MM.1S (cell line): Measurements from ENCODE around the gene NTPCR.

Source experiments
- DNase-seq: peaks from one replicate; pipeline ENCODE4 v3.0.0-alpha.2; 2015
- H2AFZ ChIP-seq: fragments of 300-600 bp; sonication (generic); 2 replicates; pipeline ENCODE4 v1.6.0; 2016; ENCODE audit warnings: antibody characterized with exemption, low read length
- H3F3A ChIP-seq: fragments of 300-600 bp; sonication (generic); 2 replicates; pipeline ENCODE4 v1.6.1; 2016; ENCODE audit warnings: mild to moderate bottlenecking, antibody characterized with exemption, low read length, moderate library complexity, mixed read lengths; ENCODE audit not compliant: insufficient read depth
- H3K27ac ChIP-seq: fragments of 300-600 bp; sonication (generic); 2 replicates; pipeline ENCODE4 v1.5.1; 2016; ENCODE audit warnings: mild to moderate bottlenecking, low read length
- H3K27me3 ChIP-seq: fragments of 300-600 bp; sonication (generic); replicated peaks from 2 replicates; pipeline ENCODE4 v1.6.0; 2016; ENCODE audit warnings: low read length; ENCODE audit not compliant: insufficient read depth
- H3K36me3 ChIP-seq: fragments of 300-600 bp; sonication (generic); replicated peaks from 2 replicates; pipeline ENCODE4 v1.6.1; 2016; ENCODE audit warnings: mild to moderate bottlenecking, low read length, mixed read lengths; ENCODE audit not compliant: insufficient read depth
- H3K4me1 ChIP-seq: fragments of 300-600 bp; sonication (generic); 2 replicates; pipeline ENCODE4 v1.6.1; 2016; ENCODE audit warnings: low read length, mixed read lengths
- H3K4me2 ChIP-seq: fragments of 300-600 bp; sonication (generic); 2 replicates; pipeline ENCODE4 v1.6.0; 2016; ENCODE audit warnings: low read depth, low read length
- H3K4me3 ChIP-seq: fragments of 300-600 bp; sonication (generic); 2 replicates; pipeline ENCODE4 v1.5.1; 2016; ENCODE audit warnings: low read length, mixed read lengths
- H3K79me2 ChIP-seq: fragments of 300-600 bp; sonication (generic); 2 replicates; pipeline ENCODE4 v1.6.1; 2016; ENCODE audit warnings: mixed run types, low read length, mixed read lengths
- H3K9ac ChIP-seq: fragments of 300-600 bp; sonication (generic); 2 replicates; pipeline ENCODE4 v1.6.1; 2016; ENCODE audit warnings: low read length, mixed read lengths
- H3K9me2 ChIP-seq: fragments of 300-600 bp; sonication (generic); replicated peaks from 2 replicates; pipeline ENCODE4 v1.6.1; 2016; ENCODE audit warnings: mild to moderate bottlenecking, low read length, mixed read lengths; ENCODE audit not compliant: insufficient read depth
- H3K9me3 ChIP-seq: fragments of 300-600 bp; sonication (generic); replicated peaks from 2 replicates; pipeline ENCODE4 v1.6.1; 2016; ENCODE audit warnings: mild to moderate bottlenecking, low read length, mixed read lengths; ENCODE audit not compliant: insufficient read depth
- H4K20me1 ChIP-seq: fragments of 300-600 bp; sonication (generic); 2 replicates; pipeline ENCODE4 v1.6.1; 2016; ENCODE audit warnings: mild to moderate bottlenecking, low read length, moderate library complexity, mixed read lengths; ENCODE audit not compliant: insufficient read depth
- EZH2 ChIP-seq: fragments of 300-600 bp; sonication (generic); optimal IDR thresholded peaks from 2 replicates; pipeline ENCODE3; 2017; ENCODE audit warnings: low read depth, mild to moderate bottlenecking, antibody characterized with exemption, low read length, mixed read lengths
- EZH2phosphoT487 ChIP-seq: fragments of 300-600 bp; sonication (generic); IDR thresholded peaks from 2 replicates; pipeline ENCODE4 v1.6.1; 2018; ENCODE audit warnings: antibody characterized with exemption, low read length
- TF ChIP-seq, protein P1 (sequence below): fragments of 300-600 bp; sonication (generic); IDR thresholded peaks from 2 replicates; pipeline ENCODE4 v1.5.1; 2016; ENCODE audit warnings: antibody characterized with exemption, low read length, mixed read lengths

Gene NTPCR

DNA sequence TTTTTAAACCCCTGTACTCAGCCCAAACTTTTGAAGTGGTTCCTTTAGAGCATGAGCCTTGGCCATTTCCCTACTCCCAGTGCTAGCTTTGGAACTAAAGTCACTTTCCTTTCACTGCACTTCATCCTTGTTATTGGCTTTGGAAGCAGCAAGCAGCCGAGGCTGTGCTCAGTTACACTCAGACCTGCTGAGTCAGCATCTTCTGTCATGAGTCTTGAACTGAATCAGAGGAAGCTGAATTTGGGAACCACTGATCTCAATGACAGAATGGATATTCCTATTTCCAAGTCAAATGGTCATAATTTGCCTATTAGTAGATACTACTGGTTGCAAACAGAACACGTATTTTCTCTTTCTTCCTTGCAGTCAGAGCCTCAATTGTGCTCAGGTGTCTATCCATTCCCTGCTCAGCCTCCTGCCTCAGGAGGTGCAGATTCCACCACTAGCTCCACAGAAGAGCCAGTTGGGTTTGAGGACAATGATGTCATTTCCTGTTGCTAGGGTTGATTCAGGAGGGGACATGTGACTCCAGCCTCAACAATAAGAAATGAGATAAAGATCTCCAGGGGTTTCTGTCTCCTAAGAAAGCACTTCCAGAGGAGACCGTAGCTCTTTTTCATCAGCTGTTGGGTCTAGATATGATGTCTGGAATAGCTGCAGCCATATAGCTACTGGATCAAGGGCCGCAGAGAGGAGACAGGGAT lies 44.9 kb upstream of the NTPCR start:
- Histone ChIP-seq H3K9me3 (no peaks in the 10 kb centered on the region), H3K27me3 (peaks cover 9% of the 10 kb centered on the region; the same call in 1 of the 2 replicates), H3K9me2 (no peaks in the 10 kb centered on the region), H3K79me2 (no peaks in the 10 kb centered on the region), H3K36me3 (no peaks in the 10 kb centered on the region), H4K20me1 (no peaks in the 10 kb centered on the region), H3F3A (peaks cover 9% of the 10 kb centered on the region), H3K4me3 (no peak overlapping the region), H3K4me2 (no peak overlapping the region), H3K4me1 (peaks cover 15% of the 10 kb centered on the region), H3K9ac (no peak overlapping the region), H2AFZ (no peak overlapping the region), H3K27ac (no peak overlapping the region)
- no peak for TF ChIP-seq EZH2
- DNase-seq: no peak

DNA sequence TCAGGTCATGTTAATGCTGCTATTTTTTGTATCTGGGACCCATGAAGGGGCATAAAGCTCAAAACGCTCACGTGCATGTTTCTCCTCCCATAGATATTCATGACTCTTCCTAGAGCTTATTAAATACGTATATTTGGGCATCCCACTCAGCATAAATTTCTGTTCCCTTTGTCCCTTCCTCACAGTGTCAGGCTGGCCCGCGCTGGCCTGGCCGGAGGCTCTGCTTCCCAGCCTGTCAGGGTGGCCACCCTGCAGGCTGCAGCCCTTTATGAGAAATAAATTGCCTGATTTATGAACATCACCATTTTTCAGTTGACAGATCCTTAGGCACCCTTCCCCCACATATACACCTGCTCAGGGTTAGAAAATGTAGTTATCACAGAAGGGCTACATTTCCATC lies 44.0 kb upstream of the NTPCR start:
- no peaks in the 10 kb centered on the region for H3K9me2 ChIP-seq
- no peaks in the 10 kb centered on the region for H3K79me2 ChIP-seq
- no peak for DNase-seq
- no peak overlapping the region for H3K4me3 ChIP-seq
- peaks cover 9% of the 10 kb centered on the region; the same call in 1 of the 2 replicates for H3K27me3 ChIP-seq
- H3K4me1 ChIP-seq: peaks cover 6% of the 10 kb centered on the region
- no peaks in the 10 kb centered on the region for H3K36me3 ChIP-seq
- H3K9me3 ChIP-seq: no peaks in the 10 kb centered on the region
- no peak for TF ChIP-seq EZH2
- TF ChIP-seq, protein P1, sequence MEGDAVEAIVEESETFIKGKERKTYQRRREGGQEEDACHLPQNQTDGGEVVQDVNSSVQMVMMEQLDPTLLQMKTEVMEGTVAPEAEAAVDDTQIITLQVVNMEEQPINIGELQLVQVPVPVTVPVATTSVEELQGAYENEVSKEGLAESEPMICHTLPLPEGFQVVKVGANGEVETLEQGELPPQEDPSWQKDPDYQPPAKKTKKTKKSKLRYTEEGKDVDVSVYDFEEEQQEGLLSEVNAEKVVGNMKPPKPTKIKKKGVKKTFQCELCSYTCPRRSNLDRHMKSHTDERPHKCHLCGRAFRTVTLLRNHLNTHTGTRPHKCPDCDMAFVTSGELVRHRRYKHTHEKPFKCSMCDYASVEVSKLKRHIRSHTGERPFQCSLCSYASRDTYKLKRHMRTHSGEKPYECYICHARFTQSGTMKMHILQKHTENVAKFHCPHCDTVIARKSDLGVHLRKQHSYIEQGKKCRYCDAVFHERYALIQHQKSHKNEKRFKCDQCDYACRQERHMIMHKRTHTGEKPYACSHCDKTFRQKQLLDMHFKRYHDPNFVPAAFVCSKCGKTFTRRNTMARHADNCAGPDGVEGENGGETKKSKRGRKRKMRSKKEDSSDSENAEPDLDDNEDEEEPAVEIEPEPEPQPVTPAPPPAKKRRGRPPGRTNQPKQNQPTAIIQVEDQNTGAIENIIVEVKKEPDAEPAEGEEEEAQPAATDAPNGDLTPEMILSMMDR: no peak
- TF ChIP-seq EZH2phosphoT487: no peak
- no peak overlapping the region for H3K4me2 ChIP-seq
- H3K27ac ChIP-seq: no peak overlapping the region
- no peaks in the 10 kb centered on the region for H3F3A ChIP-seq
- H2AFZ ChIP-seq: no peak overlapping the region
- H3K9ac ChIP-seq: no peak overlapping the region
- no peaks in the 10 kb centered on the region for H4K20me1 ChIP-seq

DNA sequence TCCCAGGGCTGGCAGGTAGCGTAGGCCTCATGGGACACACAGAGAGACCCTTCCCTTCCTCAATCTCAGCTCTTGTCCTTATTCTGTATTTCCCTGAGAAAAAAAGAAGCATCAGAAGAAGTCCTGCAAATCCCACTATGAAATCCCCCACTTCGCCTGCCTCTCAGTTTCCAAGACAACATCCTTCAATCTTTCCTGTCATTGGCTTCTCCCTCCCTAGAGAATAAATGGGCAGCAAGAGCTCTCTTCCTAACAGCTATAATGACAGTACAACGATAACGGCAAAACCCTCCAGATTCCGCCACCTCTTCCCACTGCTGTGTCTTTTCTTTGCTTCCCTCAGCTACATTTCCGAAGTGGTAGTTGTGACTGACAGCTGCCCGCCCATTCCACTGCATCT lies 41.6 kb upstream of the NTPCR start:
- no peaks in the 10 kb centered on the region for H3K9me2 ChIP-seq
- DNase-seq: no peak
- H3K9ac ChIP-seq: no peak overlapping the region
- H3K4me3 ChIP-seq: no peak overlapping the region
- no peak overlapping the region for H2AFZ ChIP-seq
- H3K27ac ChIP-seq: no peak overlapping the region
- no peaks in the 10 kb centered on the region for H3K36me3 ChIP-seq
- no peaks in the 10 kb centered on the region for H3K79me2 ChIP-seq
- H3K4me1 ChIP-seq: no peaks in the 10 kb centered on the region
- no peaks in the 10 kb centered on the region for H4K20me1 ChIP-seq
- H3K4me2 ChIP-seq: no peak overlapping the region
- no peaks in the 10 kb centered on the region for H3F3A ChIP-seq
- H3K9me3 ChIP-seq: no peaks in the 10 kb centered on the region
- no peaks in the 10 kb centered on the region for H3K27me3 ChIP-seq
- TF ChIP-seq, protein P1: no peak
- no peak for TF ChIP-seq EZH2
- TF ChIP-seq EZH2phosphoT487: no peak

DNA sequence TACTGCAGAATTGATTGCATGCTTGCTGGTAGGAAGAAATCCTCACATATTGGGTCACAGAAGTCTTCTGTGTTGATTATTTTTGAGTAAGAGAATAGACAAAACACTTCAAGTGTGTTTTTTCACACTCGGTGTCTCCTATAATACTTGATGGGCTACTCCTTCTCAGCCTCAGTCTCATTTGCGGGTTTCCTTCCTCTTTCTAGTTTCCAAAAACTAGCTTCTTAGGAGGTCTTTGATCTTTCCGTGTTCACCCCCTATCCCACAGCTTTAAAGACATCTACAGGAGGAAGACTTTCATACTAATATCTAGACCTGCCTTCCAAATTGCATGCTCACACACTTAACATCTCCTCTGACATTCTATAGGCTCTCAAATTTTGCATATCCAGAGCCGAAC lies 40.7 kb upstream of the NTPCR start:
- no peaks in the 10 kb centered on the region for H3K27me3 ChIP-seq
- H3K9me3 ChIP-seq: no peaks in the 10 kb centered on the region
- H3F3A ChIP-seq: no peaks in the 10 kb centered on the region
- no peak overlapping the region for H3K4me2 ChIP-seq
- H3K4me1 ChIP-seq: no peaks in the 10 kb centered on the region
- no peaks in the 10 kb centered on the region for H4K20me1 ChIP-seq
- H3K36me3 ChIP-seq: no peaks in the 10 kb centered on the region
- no peak overlapping the region for H3K4me3 ChIP-seq
- H3K9me2 ChIP-seq: no peaks in the 10 kb centered on the region
- no peak for TF ChIP-seq EZH2
- TF ChIP-seq, protein P1: no peak
- no peak for TF ChIP-seq EZH2phosphoT487
- no peak overlapping the region for H3K27ac ChIP-seq
- no peak overlapping the region for H3K9ac ChIP-seq
- DNase-seq: no peak
- no peaks in the 10 kb centered on the region for H3K79me2 ChIP-seq
- H2AFZ ChIP-seq: no peak overlapping the region
